Activated CD4-positive, alpha-beta T cell treated with anti-CD3 and anti-CD28 coated beads for 1 hour (primary cell): Measurements from ENCODE around the gene ATG4B.
"Not testable (repeated sequence)": the region's sequence is repeated elsewhere in the genome, so short reads cannot be mapped to it uniquely, and the experiment has no call there.

ENCODE experiments used
- DNase-seq: peaks from one replicate; pipeline ENCODE4 v3.0.0-alpha.2; 2020

The ATG4B gene

GRCh38 chr2:241640165-241640795 lies 2.8 kb downstream of the ATG4B start:
- DNase-seq = no peak

- DNase-seq = no peak
Measured at GRCh38 chr2:241641631-241642030, 4.1 kb downstream of the ATG4B start.

GRCh38 chr2:241645056-241645914 lies 7.8 kb downstream of the ATG4B start:
- no peak for DNase-seq

GRCh38 chr2:241645915-241646645 lies 8.6 kb downstream of the ATG4B start:
- no peak for DNase-seq

GRCh38 chr2:241648453-241648852 lies 11.0 kb downstream of the ATG4B start:
- DNase-seq = no peak

- DNase-seq = no peak
Measured at GRCh38 chr2:241649404-241649803, 11.9 kb downstream of the ATG4B start.

GRCh38 chr2:241649927-241650326 lies 12.4 kb downstream of the ATG4B start:
- DNase-seq = no peak

- no peak for DNase-seq
Measured at GRCh38 chr2:241652142-241652541, 14.6 kb downstream of the ATG4B start.

- no peak for DNase-seq
Measured at GRCh38 chr2:241652722-241653121, 15.2 kb downstream of the ATG4B start.

- DNase-seq = no peak
Measured at GRCh38 chr2:241653210-241653750, 15.8 kb downstream of the ATG4B start.

GRCh38 chr2:241654551-241654950 lies 17.1 kb downstream of the ATG4B start:
- no peak for DNase-seq

GRCh38 chr2:241655516-241656189 lies 18.2 kb downstream of the ATG4B start:
- DNase-seq = no peak

GRCh38 chr2:241656190-241656741 lies 18.8 kb downstream of the ATG4B start:
- DNase-seq = no peak

- DNase-seq = no peak
Measured at GRCh38 chr2:241657786-241658254, 20.3 kb downstream of the ATG4B start.

- no peak for DNase-seq
Measured at GRCh38 chr2:241658296-241658695, 20.8 kb downstream of the ATG4B start.

- DNase-seq = no peak
Measured at GRCh38 chr2:241659150-241659739, 21.8 kb downstream of the ATG4B start.

GRCh38 chr2:241660593-241661213 lies 23.2 kb downstream of the ATG4B start:
- no peak for DNase-seq

- DNase-seq = not testable (repeated sequence)
Measured at GRCh38 chr2:241662731-241663130, 25.2 kb downstream of the ATG4B start.

- no peak for DNase-seq
Measured at GRCh38 chr2:241665731-241666440, 28.4 kb downstream of the ATG4B start.

- DNase-seq = no peak
Measured at GRCh38 chr2:241666627-241667400, 29.3 kb downstream of the ATG4B start.
